ENCODE data around the gene RYR1. TPM values are rescaled to one million over a fixed set of nuclear protein-coding genes. Genes with fewer than 3 reads are reported as not detected.
A peak's percentile ranks its signal among the peaks of the same experiment; 100 is the strongest.

The RYR1 gene
- total RNA-seq, 2 experiments from 2014 or later = 0.20 to 1.2 TPM

DNA sequence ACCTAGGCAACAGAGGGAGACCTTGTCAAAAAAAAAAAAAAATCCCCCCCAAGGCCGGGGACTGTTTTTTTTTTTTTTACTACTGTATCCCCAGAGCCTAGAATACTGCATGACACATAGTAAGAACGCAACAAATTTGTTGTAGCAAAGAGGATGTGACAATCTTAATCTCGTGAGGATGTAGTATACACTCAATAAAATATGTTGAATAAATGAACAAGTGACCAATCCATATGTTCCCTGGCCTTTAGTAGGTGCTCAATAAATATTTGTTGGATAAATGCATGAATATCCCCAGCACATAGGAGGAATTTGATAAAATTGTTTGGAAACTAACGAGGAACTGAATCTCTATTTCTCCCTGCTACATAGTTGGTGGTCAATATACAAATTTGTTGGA lies 108.5 kb downstream of the RYR1 start:
- Histone ChIP-seq H3K36me3 (ENCODE audit: insufficient read depth, low read length) (no peaks in the 10 kb centered on the region), H3K4me3 (ENCODE audit: low read length) (no peak overlapping the region), H3K27ac (ENCODE audit: low read depth in 1 of 2, low read length in 2 of 2) (no peak overlapping the region), H3K9me3 (ENCODE audit: control insufficient read depth in 1 of 2, insufficient read depth in 1 of 2, low read length in 2 of 2) (no peaks in the 10 kb centered on the region), H3K27me3 (ENCODE audit: control insufficient read depth in 1 of 2, insufficient read depth in 2 of 2, low read length in 2 of 2) (no peaks in the 10 kb centered on the region), H3K4me1 (ENCODE audit: insufficient read depth, low read length) (peaks cover 43% of the 10 kb centered on the region)
- ATAC-seq (ENCODE audit: poor library complexity) = no peak
- H3K9me3 Mint-ChIP-seq = no peaks in the 10 kb centered on the region
- TF ChIP-seq, protein P1, sequence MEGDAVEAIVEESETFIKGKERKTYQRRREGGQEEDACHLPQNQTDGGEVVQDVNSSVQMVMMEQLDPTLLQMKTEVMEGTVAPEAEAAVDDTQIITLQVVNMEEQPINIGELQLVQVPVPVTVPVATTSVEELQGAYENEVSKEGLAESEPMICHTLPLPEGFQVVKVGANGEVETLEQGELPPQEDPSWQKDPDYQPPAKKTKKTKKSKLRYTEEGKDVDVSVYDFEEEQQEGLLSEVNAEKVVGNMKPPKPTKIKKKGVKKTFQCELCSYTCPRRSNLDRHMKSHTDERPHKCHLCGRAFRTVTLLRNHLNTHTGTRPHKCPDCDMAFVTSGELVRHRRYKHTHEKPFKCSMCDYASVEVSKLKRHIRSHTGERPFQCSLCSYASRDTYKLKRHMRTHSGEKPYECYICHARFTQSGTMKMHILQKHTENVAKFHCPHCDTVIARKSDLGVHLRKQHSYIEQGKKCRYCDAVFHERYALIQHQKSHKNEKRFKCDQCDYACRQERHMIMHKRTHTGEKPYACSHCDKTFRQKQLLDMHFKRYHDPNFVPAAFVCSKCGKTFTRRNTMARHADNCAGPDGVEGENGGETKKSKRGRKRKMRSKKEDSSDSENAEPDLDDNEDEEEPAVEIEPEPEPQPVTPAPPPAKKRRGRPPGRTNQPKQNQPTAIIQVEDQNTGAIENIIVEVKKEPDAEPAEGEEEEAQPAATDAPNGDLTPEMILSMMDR (IDR thresholded peaks at IDR 0.05) = no peak
- H3K27ac Mint-ChIP-seq = no peak overlapping the region
- no peak overlapping the region for H3K4me3 Mint-ChIP-seq
- CTCF ChIA-PET = no interaction called here
- H3K4me1 Mint-ChIP-seq (ENCODE audit: low read depth) = peaks cover 45% of the 10 kb centered on the region
- DNase-seq = no peak
- no peaks in the 10 kb centered on the region for H3K36me3 Mint-ChIP-seq (ENCODE audit: low read depth)
- H3K27me3 Mint-ChIP-seq = no peaks in the 10 kb centered on the region
- POLR2A ChIA-PET = no interaction called here
- intact Hi-C loops (cut with DNase I, micrococcal nuclease) = loop anchor here in 1 of 2 experiments (5.0 to 10.0 kb wide), 2 partner anchors 137 to 345 kb away; partner anchors contain the start of gene FAM98C

DNA sequence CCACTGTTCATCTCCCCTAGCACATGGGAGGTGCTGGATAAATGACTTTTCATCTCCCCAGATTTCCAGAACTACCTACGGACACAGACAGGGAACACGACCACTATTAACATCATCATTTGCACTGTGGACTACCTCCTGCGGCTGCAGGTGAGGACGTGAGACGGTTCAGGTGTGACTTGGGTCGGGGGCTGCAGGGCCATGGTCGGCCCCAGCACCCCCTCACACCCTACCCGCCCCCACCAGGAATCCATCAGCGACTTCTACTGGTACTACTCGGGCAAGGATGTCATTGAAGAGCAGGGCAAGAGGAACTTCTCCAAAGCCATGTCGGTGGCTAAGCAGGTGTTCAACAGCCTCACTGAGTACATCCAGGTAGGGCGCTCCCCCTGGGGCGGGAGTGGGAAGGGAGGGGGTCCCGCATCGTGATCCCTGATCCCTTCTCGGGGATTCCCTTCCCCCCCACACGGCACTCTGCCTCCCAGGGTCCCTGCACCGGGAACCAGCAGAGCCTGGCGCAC lies 109.9 kb downstream of the RYR1 start:
- CTCF ChIA-PET = no interaction called here
- Mint-ChIP-seq H3K27me3 (no peaks in the 10 kb centered on the region), H3K36me3 (ENCODE audit: low read depth) (no peaks in the 10 kb centered on the region), H3K4me1 (ENCODE audit: low read depth) (peaks cover 33% of the 10 kb centered on the region), H3K9me3 (no peaks in the 10 kb centered on the region), H3K27ac (no peak overlapping the region), H3K4me3 (no peak overlapping the region)
- Histone ChIP-seq H3K9me3 (ENCODE audit: control insufficient read depth in 1 of 2, insufficient read depth in 1 of 2, low read length in 2 of 2) (no peaks in the 10 kb centered on the region), H3K4me1 (ENCODE audit: insufficient read depth, low read length) (peaks cover 30% of the 10 kb centered on the region), H3K27ac (ENCODE audit: low read depth in 1 of 2, low read length in 2 of 2) (no peak overlapping the region), H3K27me3 (ENCODE audit: control insufficient read depth in 1 of 2, insufficient read depth in 2 of 2, low read length in 2 of 2) (no peaks in the 10 kb centered on the region), H3K4me3 (ENCODE audit: low read length) (no peak overlapping the region), H3K36me3 (ENCODE audit: insufficient read depth, low read length) (no peaks in the 10 kb centered on the region)
- intact Hi-C loops (cut with DNase I, micrococcal nuclease) = loop anchor here in 1 of 2 experiments (5.0 to 10.0 kb wide), 2 partner anchors 139 to 344 kb away; partner anchors contain the start of gene FAM98C
- TF ChIP-seq, protein P1 (IDR thresholded peaks at IDR 0.05) = no peak
- no peak for ATAC-seq (ENCODE audit: poor library complexity)
- POLR2A ChIA-PET = interaction anchor here (0.8 kb wide), 1 partner anchor 140 kb away, joined by 3 read pairs; the partner anchor contains the start of gene FAM98C
- DNase-seq = no peak

DNA sequence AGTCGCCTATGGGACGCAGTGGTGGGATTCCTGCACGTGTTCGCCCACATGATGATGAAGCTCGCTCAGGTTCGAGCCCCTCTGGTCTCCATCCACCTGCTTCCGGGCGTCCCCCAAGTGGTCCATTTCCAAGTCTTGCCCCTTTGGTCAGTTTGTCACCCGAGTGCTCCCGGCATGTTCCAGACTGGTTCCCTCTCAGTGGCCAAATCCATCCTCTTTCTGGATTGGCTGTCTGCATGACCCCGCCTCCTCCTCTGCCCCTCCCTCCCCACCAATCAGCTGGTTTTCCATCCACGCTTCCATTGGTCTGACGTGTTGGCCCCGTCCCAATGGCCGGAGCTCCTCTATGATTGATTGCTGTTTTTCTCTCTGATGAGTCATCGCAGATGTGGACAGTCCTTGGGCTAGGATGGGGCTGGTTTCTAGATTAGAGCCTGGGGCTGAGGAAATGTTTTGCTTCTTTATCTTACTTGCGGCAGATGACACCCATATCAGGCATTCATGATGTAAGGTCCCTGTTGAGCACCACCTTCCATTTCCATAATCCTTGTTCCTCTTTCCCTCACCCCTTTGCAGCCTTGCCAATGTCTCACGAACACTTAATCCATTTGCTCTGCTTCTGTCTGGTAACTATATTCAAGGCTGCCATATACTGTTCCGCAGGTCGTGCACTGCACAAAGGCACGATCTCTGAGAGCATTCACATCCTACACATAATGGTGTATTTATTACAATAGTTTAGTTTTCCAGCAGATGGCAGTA lies 110.5 kb downstream of the RYR1 start:
- peak overlapping the region; percentile 0 for H3K27ac Mint-ChIP-seq

More for the DNA sequence above, 110.5 kb downstream of the RYR1 start:
- H3K4me3 Mint-ChIP-seq = no peak overlapping the region
- intact Hi-C loops (cut with DNase I, micrococcal nuclease) = loop anchor here (1.0 to 10.0 kb wide), 6 partner anchors 15 to 387 kb away; partner anchors contain the start of genes FAM98C (in 1 of the 2), MRPS12 (in 1 of the 2) and SARS2 (in 1 of the 2)
- peaks cover 27% of the 10 kb centered on the region for H3K4me1 ChIP-seq (ENCODE audit: insufficient read depth, low read length)
- no peaks in the 10 kb centered on the region for H3K27me3 ChIP-seq (ENCODE audit: control insufficient read depth in 1 of 2, insufficient read depth in 2 of 2, low read length in 2 of 2)
- no peaks in the 10 kb centered on the region for H3K9me3 ChIP-seq (ENCODE audit: control insufficient read depth in 1 of 2, insufficient read depth in 1 of 2, low read length in 2 of 2)
- H3K4me1 Mint-ChIP-seq (ENCODE audit: low read depth) = peaks cover 27% of the 10 kb centered on the region
- ATAC-seq (ENCODE audit: poor library complexity) (peak; percentile 92), DNase-seq (peak in 4 of 14 experiments; percentile 12 to 79 (median 32))
- no peaks in the 10 kb centered on the region for H3K9me3 Mint-ChIP-seq
- POLR2A ChIA-PET = interaction anchor here (0.5 to 1.1 kb wide), 4 partner anchors 91 to 141 kb away, joined by 3 to 5 read pairs (median 3); partner anchors contain the start of gene FAM98C
- TF ChIP-seq, protein P1 (IDR thresholded peaks at IDR 0.05) = no peak
- no peaks in the 10 kb centered on the region for H3K36me3 Mint-ChIP-seq (ENCODE audit: low read depth)
- no peak overlapping the region for H3K27ac ChIP-seq (ENCODE audit: low read depth in 1 of 2, low read length in 2 of 2)
- CTCF ChIA-PET = interaction anchor here (0.8 to 1.6 kb wide), 3 partner anchors 29 to 91 kb away, joined by 3 to 5 read pairs (median 5); partner anchors contain the start of gene EIF3K
- H3K27me3 Mint-ChIP-seq = no peaks in the 10 kb centered on the region
- H3K4me3 ChIP-seq (ENCODE audit: low read length) = no peak overlapping the region
- H3K36me3 ChIP-seq (ENCODE audit: insufficient read depth, low read length) = no peaks in the 10 kb centered on the region

All from CD4-positive, alpha-beta T cell (primary cell).